ENCODE results near the gene WNK3. TPM values are rescaled to one million over a fixed set of nuclear protein-coding genes. Genes with fewer than 3 reads are reported as not detected.

WNK3 gene
- total RNA-seq, result 0.64 and 1.3 TPM in 2 replicates

DNA sequence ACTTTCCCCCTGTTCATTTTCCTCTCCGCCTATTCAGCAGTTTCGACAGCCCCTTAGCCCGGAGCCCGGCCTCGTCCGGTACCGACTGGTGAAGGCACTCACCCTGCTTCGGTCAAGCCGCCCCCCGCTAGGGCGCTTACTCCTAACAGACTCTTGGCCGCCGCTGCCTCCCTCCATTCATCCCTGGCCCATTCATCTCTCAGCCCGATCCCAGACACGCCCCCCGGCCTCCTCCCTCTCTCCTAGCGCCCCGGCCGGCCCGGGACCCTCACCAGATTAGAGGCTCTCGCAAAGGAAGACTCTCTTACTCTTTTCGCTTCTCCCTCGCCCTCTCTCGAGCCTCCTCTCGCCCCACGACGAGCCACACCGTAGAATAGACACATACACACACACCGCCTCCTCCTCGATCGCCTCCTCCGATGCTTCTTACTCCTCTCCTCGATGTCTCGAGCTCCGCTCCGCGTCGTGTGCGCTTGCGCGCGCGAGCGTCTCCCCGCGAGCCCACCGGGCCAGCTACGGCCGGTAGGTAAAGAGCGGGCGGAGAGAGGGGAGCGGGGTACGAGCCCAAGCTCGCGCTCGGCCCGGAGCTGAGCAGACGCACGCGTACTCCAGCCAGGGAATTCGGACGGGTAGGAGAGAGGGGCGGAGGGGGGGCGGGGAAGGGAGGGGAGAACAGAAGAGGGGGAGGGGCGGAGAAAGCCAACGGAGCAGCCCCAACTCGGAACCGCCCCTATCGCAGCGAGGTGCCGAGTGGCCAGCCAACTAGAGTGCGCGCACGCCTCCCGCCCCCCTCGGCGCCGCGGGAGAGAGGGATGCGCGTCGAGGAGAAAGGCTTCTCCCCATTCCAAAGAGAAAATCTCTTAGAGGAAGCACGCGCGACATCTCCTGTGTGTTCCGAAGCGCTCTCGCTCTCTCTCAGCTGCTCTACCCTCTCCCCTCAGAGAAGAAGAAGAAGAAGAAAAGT lies at the start of gene WNK3:
WNK3 (minus strand) TSS at position 633 of the 964 bp plus-strand sequence.

DNA sequence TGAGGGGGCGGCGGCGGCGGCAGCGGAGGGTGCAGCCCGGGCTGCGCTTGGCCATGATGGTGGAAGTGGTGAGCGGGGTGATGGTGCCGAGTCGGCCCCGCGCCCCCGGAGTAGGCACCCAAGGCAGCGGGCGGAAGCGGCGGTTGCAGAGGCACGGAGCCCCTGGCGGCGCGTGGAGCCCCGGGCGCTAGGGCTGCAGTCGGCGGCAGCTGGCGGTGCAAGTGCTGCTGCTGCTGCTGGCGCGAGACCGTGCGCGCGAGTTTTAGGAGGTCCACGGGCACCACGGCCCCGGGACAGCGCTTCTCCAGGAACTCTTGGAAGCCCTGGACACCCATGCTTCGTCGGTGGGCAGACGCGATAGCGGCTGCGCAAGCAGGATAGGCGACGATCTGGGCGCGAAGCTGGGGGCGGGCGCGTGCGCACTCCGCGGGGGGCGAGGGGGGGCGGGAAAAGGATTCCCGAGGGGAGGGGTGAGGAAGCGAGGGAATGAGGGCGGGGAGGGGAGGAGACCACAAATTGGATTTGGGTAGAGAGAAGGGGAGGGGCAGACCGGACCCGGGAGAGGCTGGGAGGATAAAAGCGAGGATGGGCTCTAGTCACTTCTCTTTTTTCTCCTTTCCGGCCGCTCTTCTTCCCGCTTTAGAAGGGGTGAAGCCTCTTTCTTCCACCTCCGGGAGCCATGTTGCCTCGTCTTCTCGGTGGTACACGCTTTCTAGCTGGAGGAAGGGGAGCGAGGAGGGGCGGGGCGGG lies 174.8 kb downstream of the WNK3 start, which contains the start of gene FAM120C:
FAM120C (minus strand) TSS at position 391 of the 750 bp plus-strand sequence; CDS start at position 335, 56 bp downstream.

Other genes starting within 250 kb of the WNK3 start
- gene FAM120C, start 174.8 kb downstream of the WNK3 start, total RNA-seq, result 4.9 and 13.9 TPM in 2 replicates
- gene TSR2, start 82.4 kb upstream of the WNK3 start, total RNA-seq, result 9.4 and 16.6 TPM in 2 replicates
- gene FGD1, start 138.2 kb upstream of the WNK3 start, total RNA-seq, result 9.2 and 10.9 TPM in 2 replicates
- 17.2 and 23.9 TPM in 2 replicates for gene GNL3L, start 172.2 kb upstream of the WNK3 start, total RNA-seq

All from epithelial cell of alveolus of lung (primary cell).